ENCODE results near the gene HABP2.

Gene HABP2

GRCh38 chr10:113626809-113627355 is 74.0 kb downstream of the HABP2 start:
- ChIA-PET POLR2A (interaction anchor here (0.6 kb wide), 1 partner anchor 22 kb away, joined by 3 read pairs; no protein-coding TSS in a partner anchor), CTCF (interaction anchor here (0.6 to 2.4 kb wide), 4 partner anchors 11 to 571 kb away, joined by 3 to 10 read pairs (median 5); no protein-coding TSS in a partner anchor)
- no peak for TF ChIP-seq CTBP1 (IDR thresholded peaks at IDR 0.05; ENCODE audit: borderline replicate concordance)
- TF ChIP-seq SP1 (IDR thresholded peaks at IDR 0.05), result no peak
- DNase-seq (ENCODE audit: extremely low spot score), result no peak

- POLR2A ChIA-PET, result interaction anchor here (0.6 kb wide), 1 partner anchor 21 kb away, joined by 3 read pairs; no protein-coding TSS in a partner anchor
- DNase-seq (ENCODE audit: extremely low spot score), result no peak
- CTCF ChIA-PET, result interaction anchor here (0.6 kb wide), 1 partner anchor 85 kb away, joined by 7 read pairs; no protein-coding TSS in a partner anchor
- TF ChIP-seq SP1 (IDR thresholded peaks at IDR 0.05) (no peak), PKNOX1 (IDR thresholded peaks at IDR 0.05) (no peak), NFRKB (IDR thresholded peaks at IDR 0.05) (no peak), FOXM1 (IDR thresholded peaks at IDR 0.05; ENCODE audit: borderline replicate concordance) (no peak), ZNF384 (IDR thresholded peaks at IDR 0.05) (no peak), L3MBTL2 (conservative IDR thresholded peaks at IDR 0.05) (no peak), TARDBP (IDR thresholded peaks at IDR 0.05) (no peak), SUZ12 (IDR thresholded peaks at IDR 0.05) (no peak), FOXK2 (IDR thresholded peaks at IDR 0.05) (no peak), ARNT (IDR thresholded peaks at IDR 0.05) (no peak), CTBP1 (IDR thresholded peaks at IDR 0.05; ENCODE audit: borderline replicate concordance) (no peak), BHLHE40 (IDR thresholded peaks at IDR 0.05; ENCODE audit: borderline replicate concordance) (no peak), ELF4 (IDR thresholded peaks at IDR 0.05) (no peak), FOXA1 (IDR thresholded peaks at IDR 0.05) (no peak), HDGF (IDR thresholded peaks at IDR 0.05; ENCODE audit: borderline replicate concordance) (no peak), LEF1 (IDR thresholded peaks at IDR 0.05; ENCODE audit: borderline replicate concordance) (no peak)
Observed at GRCh38 chr10:113627836-113628235, 75.0 kb downstream of the HABP2 start.

- ChIA-PET CTCF (interaction anchor here (1.3 kb wide), 1 partner anchor 13 kb away, joined by 4 read pairs; no protein-coding TSS in a partner anchor), POLR2A (no interaction called here)
- no peak for DNase-seq (ENCODE audit: extremely low spot score)
- TF ChIP-seq FOXK2 (IDR thresholded peaks at IDR 0.05) (no peak), L3MBTL2 (conservative IDR thresholded peaks at IDR 0.05) (no peak), HDGF (IDR thresholded peaks at IDR 0.05; ENCODE audit: borderline replicate concordance) (no peak), LEF1 (IDR thresholded peaks at IDR 0.05; ENCODE audit: borderline replicate concordance) (no peak), SUZ12 (IDR thresholded peaks at IDR 0.05) (no peak), NFRKB (IDR thresholded peaks at IDR 0.05) (no peak), PKNOX1 (IDR thresholded peaks at IDR 0.05) (no peak), CTBP1 (IDR thresholded peaks at IDR 0.05; ENCODE audit: borderline replicate concordance) (no peak), ZNF384 (IDR thresholded peaks at IDR 0.05) (no peak), FOXM1 (IDR thresholded peaks at IDR 0.05; ENCODE audit: borderline replicate concordance) (no peak), ELF4 (IDR thresholded peaks at IDR 0.05) (no peak), SP1 (IDR thresholded peaks at IDR 0.05) (no peak), TARDBP (IDR thresholded peaks at IDR 0.05) (no peak)
Observed at GRCh38 chr10:113628607-113629153, 75.8 kb downstream of the HABP2 start.

GRCh38 chr10:113630929-113631533 is 78.2 kb downstream of the HABP2 start:
- CTCF ChIA-PET, result interaction anchor here (1.2 kb wide), 1 partner anchor 15 kb away, joined by 3 read pairs; no protein-coding TSS in a partner anchor
- POLR2A ChIA-PET, result no interaction called here
- DNase-seq (ENCODE audit: extremely low spot score), result no peak
- TF ChIP-seq HDGF (IDR thresholded peaks at IDR 0.05; ENCODE audit: borderline replicate concordance) (no peak), TARDBP (IDR thresholded peaks at IDR 0.05) (no peak)

GRCh38 chr10:113631684-113632367 is 79.0 kb downstream of the HABP2 start:
- TF ChIP-seq PKNOX1 (IDR thresholded peaks at IDR 0.05) (no peak), BHLHE40 (IDR thresholded peaks at IDR 0.05; ENCODE audit: borderline replicate concordance) (no peak), CTBP1 (IDR thresholded peaks at IDR 0.05; ENCODE audit: borderline replicate concordance) (no peak), FOXK2 (IDR thresholded peaks at IDR 0.05) (no peak), TARDBP (IDR thresholded peaks at IDR 0.05) (no peak), ARNT (IDR thresholded peaks at IDR 0.05) (no peak), L3MBTL2 (conservative IDR thresholded peaks at IDR 0.05) (no peak), ELF4 (IDR thresholded peaks at IDR 0.05) (no peak), ZNF384 (IDR thresholded peaks at IDR 0.05) (no peak), HDGF (IDR thresholded peaks at IDR 0.05; ENCODE audit: borderline replicate concordance) (no peak), FOXA1 (IDR thresholded peaks at IDR 0.05) (no peak), NFRKB (IDR thresholded peaks at IDR 0.05) (no peak), SP1 (IDR thresholded peaks at IDR 0.05) (no peak), FOXM1 (IDR thresholded peaks at IDR 0.05; ENCODE audit: borderline replicate concordance) (no peak), SUZ12 (IDR thresholded peaks at IDR 0.05) (no peak)
- ChIA-PET CTCF (no interaction called here), POLR2A (no interaction called here)
- no peak for DNase-seq (ENCODE audit: extremely low spot score)
